Mammary epithelial cell (primary cell): ENCODE data around the gene NHLRC2.

ENCODE experiments used
- EZH2 ChIP-seq: IDR thresholded peaks from 2 replicates; pipeline ENCODE4 v1.6.1; 2012; ENCODE audit warnings: low read length, inconsistent platforms, borderline replicate concordance
- TF ChIP-seq, protein P1 (sequence below), 2 donors: IDR thresholded peaks in 1 of 2; conservative IDR thresholded peaks in 1 of 2; 2 replicates each; pipeline ENCODE4 v1.5.1; 2011 to 2012; ENCODE audit warnings: inconsistent platforms in 2 of 2, low read length in 2 of 2, mild to moderate bottlenecking in 2 of 2, control low read depth in 1 of 2, low read depth in 1 of 2; ENCODE audit not compliant: insufficient read depth in 1 of 2; ENCODE audit errors: extremely low read depth in 1 of 2

DNA sequence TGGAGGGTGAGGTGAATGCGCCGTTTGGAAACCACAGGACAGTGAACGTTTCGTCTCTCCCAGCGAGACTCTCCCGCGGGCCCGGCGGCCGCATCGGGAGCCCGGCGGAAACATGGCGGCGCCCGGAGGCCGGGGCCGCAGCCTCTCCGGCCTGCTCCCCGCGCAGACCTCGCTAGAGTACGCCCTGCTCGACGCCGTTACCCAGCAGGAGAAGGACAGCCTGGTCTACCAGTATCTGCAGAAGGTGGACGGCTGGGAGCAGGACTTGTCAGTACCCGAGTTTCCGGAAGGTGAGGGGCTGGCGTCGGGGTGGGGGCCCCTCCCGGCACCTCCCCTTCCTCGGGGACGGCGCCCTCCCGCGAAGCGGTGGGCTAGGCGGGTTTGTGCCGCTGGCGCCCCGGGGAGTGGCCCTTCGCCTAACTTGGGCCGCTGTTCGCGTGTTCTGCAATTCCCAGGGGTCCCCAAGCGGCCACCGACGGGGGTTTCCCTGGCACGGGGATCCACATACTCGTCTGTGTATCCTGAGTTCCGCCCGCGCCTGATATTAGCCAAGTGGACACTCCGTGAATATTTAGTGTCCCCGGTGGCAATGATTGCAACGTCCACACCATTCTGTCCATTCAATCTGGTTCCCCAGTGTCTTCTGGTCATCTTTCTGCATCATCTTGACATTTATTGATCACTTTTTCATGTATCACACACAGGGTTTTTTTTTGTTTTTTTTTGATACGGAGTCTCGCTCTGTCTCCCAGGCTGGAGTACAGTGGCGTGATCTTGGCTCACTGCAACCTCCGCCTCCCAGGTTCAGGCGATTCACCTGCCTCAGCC lies 514 bp downstream of the NHLRC2 start:
- TF ChIP-seq, protein P1, sequence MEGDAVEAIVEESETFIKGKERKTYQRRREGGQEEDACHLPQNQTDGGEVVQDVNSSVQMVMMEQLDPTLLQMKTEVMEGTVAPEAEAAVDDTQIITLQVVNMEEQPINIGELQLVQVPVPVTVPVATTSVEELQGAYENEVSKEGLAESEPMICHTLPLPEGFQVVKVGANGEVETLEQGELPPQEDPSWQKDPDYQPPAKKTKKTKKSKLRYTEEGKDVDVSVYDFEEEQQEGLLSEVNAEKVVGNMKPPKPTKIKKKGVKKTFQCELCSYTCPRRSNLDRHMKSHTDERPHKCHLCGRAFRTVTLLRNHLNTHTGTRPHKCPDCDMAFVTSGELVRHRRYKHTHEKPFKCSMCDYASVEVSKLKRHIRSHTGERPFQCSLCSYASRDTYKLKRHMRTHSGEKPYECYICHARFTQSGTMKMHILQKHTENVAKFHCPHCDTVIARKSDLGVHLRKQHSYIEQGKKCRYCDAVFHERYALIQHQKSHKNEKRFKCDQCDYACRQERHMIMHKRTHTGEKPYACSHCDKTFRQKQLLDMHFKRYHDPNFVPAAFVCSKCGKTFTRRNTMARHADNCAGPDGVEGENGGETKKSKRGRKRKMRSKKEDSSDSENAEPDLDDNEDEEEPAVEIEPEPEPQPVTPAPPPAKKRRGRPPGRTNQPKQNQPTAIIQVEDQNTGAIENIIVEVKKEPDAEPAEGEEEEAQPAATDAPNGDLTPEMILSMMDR (conservative IDR thresholded peaks at IDR 0.05 in 1 of 2, IDR thresholded peaks at IDR 0.05 in 1 of 2; ENCODE audit: extremely low read depth in 1 of 2, insufficient read depth in 1 of 2, low read depth in 1 of 2, low read length in 2 of 2): no peak
- TF ChIP-seq EZH2: no peak
